ENCODE results near the gene COL10A1.

The COL10A1 gene

DNA sequence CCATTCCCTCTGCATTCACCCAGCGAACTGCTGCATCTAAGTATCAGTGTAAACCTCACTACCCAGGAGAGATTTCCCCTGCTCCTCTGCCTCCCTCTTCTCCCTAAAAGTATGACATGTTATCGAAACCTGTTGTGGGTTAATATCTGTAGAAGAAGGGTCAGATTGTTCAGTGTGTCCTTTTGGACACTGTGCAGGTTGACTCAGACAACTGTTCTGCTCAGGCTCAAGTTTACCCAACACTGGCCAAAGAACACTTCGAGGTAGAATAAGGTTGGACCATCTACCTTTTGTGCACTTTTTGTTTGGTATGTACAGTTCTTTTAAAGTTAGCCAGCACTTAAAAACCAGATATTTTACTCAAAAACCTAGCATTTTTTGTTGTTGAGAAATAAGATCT lies 20.7 kb downstream of the COL10A1 start:
- no peak overlapping the region for H2AFZ ChIP-seq (ENCODE audit: insufficient read depth, low read length, poor library complexity)
- H3K79me1 ChIP-seq (ENCODE audit: low read length) = peaks cover 6% of the 10 kb centered on the region
- H3K9ac ChIP-seq (ENCODE audit: low read length) = no peak overlapping the region
- no peak overlapping the region for H3K14ac ChIP-seq (ENCODE audit: low read length)
- no peak overlapping the region for H4K8ac ChIP-seq (ENCODE audit: low read depth, low read length)
- H3K9me3 ChIP-seq (ENCODE audit: insufficient read depth, low read depth, low read length) = no peaks in the 10 kb centered on the region
- no peak overlapping the region for H3K4me2 ChIP-seq (ENCODE audit: low read length)
- H3K23ac ChIP-seq (ENCODE audit: low read length) = peak overlapping the region; percentile 83
- H3K27me3 ChIP-seq (ENCODE audit: insufficient read depth, low read length) = no peaks in the 10 kb centered on the region
- H3K4ac ChIP-seq (ENCODE audit: low read depth, low read length) = no peak overlapping the region
- H3K18ac ChIP-seq (ENCODE audit: low read length) = no peak overlapping the region
- DNase-seq = no peak
- no peak overlapping the region for H2BK12ac ChIP-seq (ENCODE audit: low read length)
- no peak overlapping the region for H3K4me3 ChIP-seq (ENCODE audit: low read depth, low read length)
- no peak overlapping the region for H2BK120ac ChIP-seq (ENCODE audit: insufficient read depth, low read length, poor library complexity)
- H2BK5ac ChIP-seq (ENCODE audit: low read depth, low read length, poor library complexity) = no peak overlapping the region
- H3K27ac ChIP-seq (ENCODE audit: low read depth, low read length) = no peak overlapping the region
- WGBS (ENCODE audit: extremely low coverage, insufficient coverage, insufficient read length) = no CpG with 5 or more reads among the region's 3 CpGs
- H4K12ac ChIP-seq (ENCODE audit: low read depth, low read length) = no peak overlapping the region
- peaks cover 0 to 1% of the 10 kb centered on the region in 2 experiments for H3K36me3 ChIP-seq (ENCODE audit: control insufficient read depth in 1 of 2, insufficient read depth in 2 of 2, low read length in 2 of 2)
- H4K91ac ChIP-seq (ENCODE audit: low read depth, low read length) = no peak overlapping the region
- H3K4me1 ChIP-seq (ENCODE audit: control insufficient read depth in 1 of 2, insufficient read depth in 2 of 2, low read length in 2 of 2) = peaks cover 0 to 4% of the 10 kb centered on the region in 2 experiments
- no peak overlapping the region for H2AK5ac ChIP-seq (ENCODE audit: low read length)
- peaks cover 6% of the 10 kb centered on the region for H3K79me2 ChIP-seq (ENCODE audit: control insufficient read depth, insufficient read depth, low read length, poor library complexity)

- Histone ChIP-seq H3K27me3 (ENCODE audit: insufficient read depth, low read length) (no peaks in the 10 kb centered on the region), H3K36me3 (ENCODE audit: control insufficient read depth in 1 of 2, insufficient read depth in 2 of 2, low read length in 2 of 2) (no peaks in the 10 kb centered on the region), H4K12ac (ENCODE audit: low read depth, low read length) (no peak overlapping the region), H3K9me3 (ENCODE audit: insufficient read depth, low read depth, low read length) (no peaks in the 10 kb centered on the region), H3K4me2 (ENCODE audit: low read length) (no peak overlapping the region), H3K14ac (ENCODE audit: low read length) (no peak overlapping the region), H3K4me1 (ENCODE audit: control insufficient read depth in 1 of 2, insufficient read depth in 2 of 2, low read length in 2 of 2) (peaks cover 0 to 4% of the 10 kb centered on the region in 2 experiments), H3K79me1 (ENCODE audit: low read length) (peaks cover 6% of the 10 kb centered on the region), H2AK5ac (ENCODE audit: low read length) (no peak overlapping the region), H3K79me2 (ENCODE audit: control insufficient read depth, insufficient read depth, low read length, poor library complexity) (peaks cover 6% of the 10 kb centered on the region), H2AFZ (ENCODE audit: insufficient read depth, low read length, poor library complexity) (no peak overlapping the region), H2BK12ac (ENCODE audit: low read length) (no peak overlapping the region), H3K18ac (ENCODE audit: low read length) (no peak overlapping the region), H4K8ac (ENCODE audit: low read depth, low read length) (no peak overlapping the region), H3K27ac (ENCODE audit: low read depth, low read length) (no peak overlapping the region), H3K4ac (ENCODE audit: low read depth, low read length) (no peak overlapping the region), H2BK120ac (ENCODE audit: insufficient read depth, low read length, poor library complexity) (no peak overlapping the region), H4K91ac (ENCODE audit: low read depth, low read length) (no peak overlapping the region), H3K9ac (ENCODE audit: low read length) (no peak overlapping the region), H3K4me3 (ENCODE audit: low read depth, low read length) (no peak overlapping the region), H3K23ac (ENCODE audit: low read length) (no peak overlapping the region), H2BK5ac (ENCODE audit: low read depth, low read length, poor library complexity) (no peak overlapping the region)
- DNase-seq = no peak
- no CpG with 5 or more reads among the region's 1 CpG for WGBS (ENCODE audit: extremely low coverage, insufficient coverage, insufficient read length)
Observed at GRCh38 chr6:116104636-116105035, 21.3 kb downstream of the COL10A1 start.

GRCh38 chr6:116102873-116103272 lies 23.1 kb downstream of the COL10A1 start:
- H2BK5ac ChIP-seq (ENCODE audit: low read depth, low read length, poor library complexity) = no peak overlapping the region
- no peak overlapping the region for H3K14ac ChIP-seq (ENCODE audit: low read length)
- no peak overlapping the region for H3K23ac ChIP-seq (ENCODE audit: low read length)
- no peaks in the 10 kb centered on the region for H3K36me3 ChIP-seq (ENCODE audit: control insufficient read depth in 1 of 2, insufficient read depth in 2 of 2, low read length in 2 of 2)
- H2AFZ ChIP-seq (ENCODE audit: insufficient read depth, low read length, poor library complexity) = no peak overlapping the region
- H2BK120ac ChIP-seq (ENCODE audit: insufficient read depth, low read length, poor library complexity) = no peak overlapping the region
- H3K27me3 ChIP-seq (ENCODE audit: insufficient read depth, low read length) = no peaks in the 10 kb centered on the region
- no peak overlapping the region for H3K27ac ChIP-seq (ENCODE audit: low read depth, low read length)
- H4K8ac ChIP-seq (ENCODE audit: low read depth, low read length) = no peak overlapping the region
- no peak overlapping the region for H3K9ac ChIP-seq (ENCODE audit: low read length)
- H2AK5ac ChIP-seq (ENCODE audit: low read length) = no peak overlapping the region
- no peak for DNase-seq
- no peak overlapping the region for H3K18ac ChIP-seq (ENCODE audit: low read length)
- H3K4me1 ChIP-seq (ENCODE audit: control insufficient read depth in 1 of 2, insufficient read depth in 2 of 2, low read length in 2 of 2) = peaks cover 0 to 4% of the 10 kb centered on the region in 2 experiments
- no peak overlapping the region for H4K91ac ChIP-seq (ENCODE audit: low read depth, low read length)
- no peak overlapping the region for H3K4ac ChIP-seq (ENCODE audit: low read depth, low read length)
- H3K79me1 ChIP-seq (ENCODE audit: low read length) = peaks cover 6% of the 10 kb centered on the region
- H3K4me3 ChIP-seq (ENCODE audit: low read depth, low read length) = no peak overlapping the region
- no peak overlapping the region for H2BK12ac ChIP-seq (ENCODE audit: low read length)
- H3K4me2 ChIP-seq (ENCODE audit: low read length) = no peak overlapping the region
- no CpG with 5 or more reads among the region's 4 CpGs for WGBS (ENCODE audit: extremely low coverage, insufficient coverage, insufficient read length)
- H4K12ac ChIP-seq (ENCODE audit: low read depth, low read length) = no peak overlapping the region
- no peaks in the 10 kb centered on the region for H3K9me3 ChIP-seq (ENCODE audit: insufficient read depth, low read depth, low read length)
- H3K79me2 ChIP-seq (ENCODE audit: control insufficient read depth, insufficient read depth, low read length, poor library complexity) = peaks cover 6% of the 10 kb centered on the region

DNA sequence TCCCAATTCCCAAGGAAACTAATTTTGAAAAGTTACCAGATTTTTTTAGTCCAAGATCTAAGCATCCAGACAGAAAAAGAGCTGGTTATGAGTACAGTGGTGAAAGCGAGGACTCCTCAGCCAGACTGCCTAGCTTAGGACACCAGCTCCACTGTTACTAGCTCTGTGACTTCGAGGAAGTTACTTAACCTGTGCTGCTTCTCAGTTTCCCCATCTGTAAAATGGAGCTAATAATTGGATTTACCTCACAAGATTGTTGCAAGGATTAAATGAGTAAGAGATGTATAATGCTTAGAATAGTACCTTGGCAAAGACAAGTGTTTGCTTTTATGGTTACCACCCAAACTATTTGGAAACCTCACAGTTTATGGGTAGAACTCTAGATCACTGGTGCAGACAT lies 24.1 kb downstream of the COL10A1 start:
- no peak overlapping the region for H2AFZ ChIP-seq (ENCODE audit: insufficient read depth, low read length, poor library complexity)
- H3K4me3 ChIP-seq (ENCODE audit: low read depth, low read length) = no peak overlapping the region
- no peak overlapping the region for H2BK12ac ChIP-seq (ENCODE audit: low read length)
- WGBS (ENCODE audit: extremely low coverage, insufficient coverage, insufficient read length) = no CpG with 5 or more reads among the region's 2 CpGs
- no peak overlapping the region for H2AK5ac ChIP-seq (ENCODE audit: low read length)
- peak overlapping the region; percentile 76 for H3K4me2 ChIP-seq (ENCODE audit: low read length)
- H4K12ac ChIP-seq (ENCODE audit: low read depth, low read length) = no peak overlapping the region
- H3K9ac ChIP-seq (ENCODE audit: low read length) = no peak overlapping the region
- H2BK120ac ChIP-seq (ENCODE audit: insufficient read depth, low read length, poor library complexity) = no peak overlapping the region
- no peaks in the 10 kb centered on the region for H3K27me3 ChIP-seq (ENCODE audit: insufficient read depth, low read length)
- H4K8ac ChIP-seq (ENCODE audit: low read depth, low read length) = no peak overlapping the region
- no peaks in the 10 kb centered on the region for H3K36me3 ChIP-seq (ENCODE audit: control insufficient read depth in 1 of 2, insufficient read depth in 2 of 2, low read length in 2 of 2)
- H3K4me1 ChIP-seq (ENCODE audit: control insufficient read depth in 1 of 2, insufficient read depth in 2 of 2, low read length in 2 of 2) = peaks cover 0 to 4% of the 10 kb centered on the region in 2 experiments
- DNase-seq = no peak
- H3K9me3 ChIP-seq (ENCODE audit: insufficient read depth, low read depth, low read length) = no peaks in the 10 kb centered on the region
- H3K79me1 ChIP-seq (ENCODE audit: low read length) = peaks cover 6% of the 10 kb centered on the region
- peaks cover 6% of the 10 kb centered on the region for H3K79me2 ChIP-seq (ENCODE audit: control insufficient read depth, insufficient read depth, low read length, poor library complexity)
- H3K27ac ChIP-seq (ENCODE audit: low read depth, low read length) = no peak overlapping the region
- H3K18ac ChIP-seq (ENCODE audit: low read length) = no peak overlapping the region
- H3K4ac ChIP-seq (ENCODE audit: low read depth, low read length) = no peak overlapping the region
- H2BK5ac ChIP-seq (ENCODE audit: low read depth, low read length, poor library complexity) = no peak overlapping the region
- no peak overlapping the region for H4K91ac ChIP-seq (ENCODE audit: low read depth, low read length)
- H3K14ac ChIP-seq (ENCODE audit: low read length) = no peak overlapping the region
- no peak overlapping the region for H3K23ac ChIP-seq (ENCODE audit: low read length)
